ENCODE measurements around the gene RAB4B.
A peak's percentile ranks its signal among the peaks of the same experiment; 100 is the strongest.
"Not testable (repeated sequence)": the region's sequence is repeated elsewhere in the genome, so short reads cannot be mapped to it uniquely, and the experiment has no call there.

RAB4B gene

DNA sequence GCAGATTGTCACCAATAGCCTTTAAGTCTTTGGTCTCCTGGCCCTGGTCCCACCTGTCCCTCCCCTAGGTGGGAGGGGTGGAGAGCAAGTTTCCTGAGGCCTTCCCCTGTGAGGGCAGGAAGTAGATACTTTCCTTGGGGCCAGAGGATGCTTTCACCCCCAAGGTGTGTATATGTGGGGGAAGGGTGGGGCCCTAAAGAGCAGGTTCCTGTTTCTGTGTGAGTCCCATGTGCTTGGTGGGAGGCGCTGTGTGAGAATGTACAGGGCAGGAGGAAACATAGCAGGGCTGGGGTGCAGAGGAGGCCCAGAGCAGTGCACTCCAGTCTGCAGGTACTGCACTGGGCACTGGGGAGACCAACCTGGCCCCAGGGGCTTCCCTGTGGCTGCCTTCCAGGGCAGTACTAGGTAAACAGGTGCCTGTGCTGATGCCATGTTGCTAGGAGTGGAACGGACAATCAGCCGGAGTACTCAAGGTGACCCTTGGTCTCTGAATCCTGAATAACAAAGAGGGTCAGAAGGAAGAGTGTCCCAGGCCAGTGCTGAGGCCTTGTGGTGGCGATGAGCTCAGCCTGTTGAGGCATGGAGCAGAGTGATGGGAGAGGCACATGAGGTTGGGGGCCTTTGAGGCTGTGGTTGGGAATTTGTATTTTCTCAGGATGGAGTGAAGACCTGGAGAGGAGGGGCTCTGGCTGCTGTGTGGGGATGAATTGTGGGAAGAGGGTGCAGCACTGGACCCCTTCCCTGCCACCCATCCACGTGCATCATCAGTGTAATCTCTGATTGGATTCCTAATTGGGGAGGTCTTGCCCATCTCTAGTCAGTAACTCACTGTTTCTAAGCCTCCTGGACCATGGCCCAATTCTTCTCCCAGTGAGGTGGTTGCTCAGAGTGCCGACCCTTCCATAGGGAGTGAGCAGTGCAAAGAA, 26.1 kb downstream of the RAB4B start:
- DNase-seq (ENCODE audit: low read depth) = no peak

- DNase-seq (ENCODE audit: low read depth) = no peak
These were observed 26.8 kb downstream of the RAB4B start for GRCh38 chr19:40804783-40805242.

DNA sequence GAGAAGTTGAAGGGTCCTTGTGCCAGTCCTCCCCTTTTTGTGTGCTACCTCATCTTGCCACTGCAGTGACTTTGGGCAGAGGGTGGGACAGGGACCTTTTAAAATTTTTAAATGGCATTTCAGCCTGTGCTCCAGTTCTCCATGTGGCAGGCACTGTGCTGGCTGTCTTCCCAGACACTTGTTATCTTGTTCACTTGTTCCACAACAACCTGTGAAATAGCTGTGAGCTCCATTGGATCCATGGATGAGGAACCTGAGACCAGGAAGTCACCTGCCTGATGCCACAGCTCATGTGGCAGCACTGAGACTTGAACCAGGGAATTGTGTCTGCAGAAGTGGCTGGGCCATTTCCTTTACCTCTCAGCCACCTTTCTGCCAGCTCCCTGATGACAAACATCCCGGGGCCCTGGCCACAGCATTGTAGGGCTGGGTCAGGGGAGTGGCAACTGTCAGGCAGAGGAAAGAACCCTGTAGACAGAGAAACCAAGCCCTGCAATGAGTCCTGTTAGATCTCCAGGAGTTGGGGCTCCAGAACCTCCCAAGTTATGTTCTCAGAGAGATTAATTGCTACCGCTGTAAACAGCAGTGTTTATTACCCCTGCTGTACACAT, 27.3 kb downstream of the RAB4B start:
- DNase-seq (ENCODE audit: low read depth) = no peak

DNA sequence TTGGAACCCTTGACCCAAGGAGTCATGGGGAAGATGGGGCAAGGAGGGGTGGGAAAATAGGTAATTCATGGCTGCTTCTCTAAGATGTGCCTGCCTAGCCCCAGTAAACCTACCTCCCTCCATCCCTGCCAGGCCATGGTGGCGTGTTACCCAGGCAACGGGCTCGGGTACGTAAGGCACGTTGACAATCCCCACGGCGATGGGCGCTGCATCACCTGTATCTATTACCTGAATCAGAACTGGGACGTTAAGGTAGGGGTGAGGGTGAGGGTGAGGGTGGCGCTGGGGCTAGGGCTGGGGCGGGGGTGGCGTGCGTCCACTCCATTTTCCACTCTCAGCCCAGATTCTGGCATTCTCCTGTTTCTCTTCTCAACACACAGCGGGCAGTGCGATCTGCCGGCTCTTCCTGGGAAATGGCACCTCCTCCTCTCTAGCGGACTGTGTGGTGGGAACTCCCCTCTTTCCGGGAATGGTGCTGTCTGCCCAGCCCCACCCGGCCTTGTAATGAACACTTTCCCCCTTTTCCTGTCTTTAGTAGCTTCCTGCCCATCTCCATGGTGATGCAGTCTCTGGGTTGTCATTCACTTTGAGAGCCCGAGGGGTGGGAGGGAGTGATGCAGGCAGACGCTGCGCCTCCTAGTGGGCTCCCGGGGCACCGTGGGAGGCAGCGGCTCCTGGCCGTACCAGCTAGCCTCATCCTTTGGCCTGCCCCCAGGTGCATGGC, 28.5 kb downstream of the RAB4B start:
- peak; percentile 92 for DNase-seq (ENCODE audit: low read depth)

DNA sequence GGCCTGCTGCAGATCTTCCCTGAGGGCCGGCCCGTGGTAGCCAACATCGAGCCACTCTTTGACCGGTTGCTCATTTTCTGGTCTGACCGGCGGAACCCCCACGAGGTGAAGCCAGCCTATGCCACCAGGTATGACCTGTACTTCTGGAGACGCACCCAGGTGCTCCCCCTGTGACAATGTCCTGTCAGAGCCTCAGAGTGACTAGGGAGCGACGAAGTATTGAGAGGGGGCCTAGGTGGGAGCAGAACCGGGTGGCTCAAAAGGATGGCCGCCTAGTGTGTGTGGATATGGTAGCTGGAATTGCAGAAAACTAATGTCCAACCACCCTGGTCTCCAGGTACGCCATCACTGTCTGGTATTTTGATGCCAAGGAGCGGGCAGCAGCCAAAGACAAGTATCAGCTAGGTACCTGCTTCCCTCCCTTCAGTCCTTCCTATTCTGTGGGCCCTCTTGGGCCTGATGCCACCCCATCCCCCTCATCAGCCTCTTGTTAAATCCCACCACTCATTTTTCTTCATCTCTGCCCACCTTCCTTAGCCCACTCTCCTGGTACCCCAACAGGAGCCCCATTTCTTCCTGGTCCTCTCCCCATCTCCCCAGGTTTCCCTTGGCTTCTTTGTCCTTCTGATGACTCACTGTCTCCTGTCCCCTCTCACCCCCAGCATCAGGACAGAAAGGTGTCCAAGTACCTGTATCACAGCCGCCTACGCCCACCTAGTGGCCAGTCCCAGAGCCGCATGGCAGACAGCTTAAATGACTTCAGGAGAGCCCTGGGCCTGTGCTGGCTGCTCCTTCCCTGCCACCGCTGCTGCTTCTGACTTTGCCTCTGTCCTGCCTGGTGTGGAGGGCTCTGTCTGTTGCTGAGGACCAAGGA, 29.3 kb downstream of the RAB4B start:
- DNase-seq (ENCODE audit: low read depth) = no peak

GRCh38 chr19:40808021-40808325, 29.9 kb downstream of the RAB4B start:
- DNase-seq (ENCODE audit: low read depth) = no peak

GRCh38 chr19:40808497-40808896, 30.4 kb downstream of the RAB4B start:
- DNase-seq (ENCODE audit: low read depth) = no peak

GRCh38 chr19:40809358-40810086, 31.5 kb downstream of the RAB4B start:
- no peak for DNase-seq (ENCODE audit: low read depth)

- DNase-seq (ENCODE audit: low read depth) = no peak
These were observed 32.1 kb downstream of the RAB4B start for GRCh38 chr19:40810160-40810559.

DNA sequence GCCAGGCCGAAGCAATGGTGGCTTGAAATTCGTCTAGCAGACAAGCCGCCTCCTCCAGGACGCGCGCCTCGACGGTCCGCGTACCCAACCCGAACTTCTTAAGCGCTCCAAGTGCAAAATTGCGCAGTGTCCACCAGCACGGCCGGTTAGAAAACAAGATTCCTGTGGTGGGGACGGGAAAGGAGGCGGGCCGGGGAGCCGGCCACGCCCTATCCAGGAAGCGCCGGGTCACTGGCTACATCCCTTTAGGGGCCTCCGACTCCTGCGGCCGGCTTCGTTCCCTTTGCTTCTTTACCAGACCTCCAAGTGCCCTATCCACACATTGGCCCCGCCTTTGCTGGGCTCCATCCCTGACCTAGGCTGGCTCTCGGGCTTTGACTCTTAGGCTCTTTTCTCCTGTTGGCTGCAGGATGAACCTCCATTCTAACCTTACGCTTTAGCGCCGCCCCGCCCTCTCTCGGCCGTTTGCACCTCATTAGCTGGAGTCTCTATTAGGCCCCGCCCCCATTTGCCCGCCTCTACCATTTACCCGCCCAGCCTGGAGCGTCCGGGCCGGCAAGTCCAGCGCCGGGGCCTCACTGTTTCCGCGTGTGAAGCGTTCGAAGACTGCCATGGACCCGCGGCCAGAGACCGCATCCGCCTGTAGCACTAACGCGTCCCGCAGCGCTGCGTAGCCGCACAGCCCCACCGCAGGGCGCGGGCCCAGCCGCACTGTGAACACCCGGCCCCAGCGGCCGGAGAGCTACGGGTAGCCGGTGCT, 32.8 kb downstream of the RAB4B start:
- DNase-seq (ENCODE audit: low read depth) = peak; percentile 88

DNA sequence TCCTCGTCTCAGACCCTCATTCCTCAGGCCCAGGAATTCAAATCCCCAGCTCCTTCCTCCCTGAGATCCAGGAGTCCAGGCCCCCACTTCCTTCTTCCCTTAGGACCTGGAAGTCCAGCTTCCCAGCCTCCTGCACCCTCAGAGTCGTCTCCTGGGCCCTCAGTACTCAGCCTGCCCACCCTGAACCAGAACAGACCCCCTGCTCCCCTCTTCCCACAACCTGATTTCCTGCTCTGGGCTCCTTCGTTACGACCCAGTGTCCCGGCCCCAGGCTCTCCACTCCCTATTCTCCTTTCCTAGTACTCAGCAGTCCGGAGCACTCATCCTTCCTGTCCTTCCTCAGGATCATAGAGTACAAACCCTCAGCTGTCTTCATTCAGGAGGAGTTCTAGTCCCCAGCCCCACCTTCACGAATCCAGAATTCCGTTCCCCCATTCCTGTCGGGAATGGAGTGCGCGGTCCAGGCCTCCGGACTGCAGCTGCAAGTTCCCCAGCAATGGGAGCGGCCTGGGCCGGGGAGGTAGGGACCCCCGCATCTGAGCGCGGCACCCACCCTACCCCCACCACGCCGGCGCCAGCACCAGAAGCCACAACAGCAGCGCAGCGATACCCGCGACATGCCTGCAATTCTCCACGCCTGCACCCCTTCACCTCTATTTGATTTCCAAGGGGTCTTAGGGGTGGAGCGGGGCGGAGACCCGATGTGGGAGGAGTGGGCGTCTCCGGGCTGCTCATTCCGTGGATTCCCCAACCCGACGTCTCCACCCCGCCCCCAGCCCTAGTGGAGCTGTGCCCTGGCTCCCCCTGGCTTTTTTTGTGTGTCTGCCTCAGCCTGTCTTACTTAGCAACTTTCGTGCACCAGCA, 33.7 kb downstream of the RAB4B start:
- DNase-seq (ENCODE audit: low read depth) = no peak

DNA sequence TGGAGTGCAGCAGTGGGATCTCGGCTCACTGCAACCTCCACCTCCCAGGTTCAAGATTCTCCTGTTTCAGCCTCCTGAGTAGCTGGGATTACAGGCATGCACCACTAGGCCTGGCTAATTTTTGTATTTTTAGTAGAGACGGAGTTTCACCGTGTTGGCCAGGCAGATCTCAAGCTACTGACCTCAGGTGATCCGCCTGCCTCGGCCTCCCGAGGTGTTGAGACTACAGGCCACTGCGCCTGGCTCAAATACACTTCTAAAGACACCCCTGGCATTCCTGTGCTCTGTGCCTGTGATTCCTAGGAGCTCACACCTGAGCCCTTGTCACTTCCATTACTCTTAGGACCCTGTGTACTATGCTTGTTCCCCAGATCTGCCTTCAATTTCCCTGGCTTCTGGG, 34.5 kb downstream of the RAB4B start:
- not testable (repeated sequence) for DNase-seq (ENCODE audit: low read depth)

DNA sequence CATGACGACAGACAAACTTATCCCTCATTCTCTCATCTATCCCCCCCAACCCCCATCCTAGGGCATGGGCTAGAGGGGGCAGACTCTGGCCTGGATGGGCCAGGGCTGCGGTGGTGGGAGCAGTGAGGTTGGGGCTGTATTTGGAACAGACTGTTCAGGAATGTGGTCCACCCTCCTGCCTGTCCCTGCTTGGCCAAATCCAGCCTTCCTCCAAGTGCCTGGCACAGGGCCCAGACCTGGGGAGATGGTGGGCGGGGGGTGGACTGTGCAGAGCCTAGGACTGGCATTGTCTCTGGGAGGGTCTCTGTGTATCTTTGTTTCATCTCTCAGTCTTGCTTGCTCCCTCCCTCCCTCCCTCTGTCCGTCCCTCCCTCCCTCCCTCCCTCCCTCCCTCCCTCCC, 35.1 kb downstream of the RAB4B start:
- no peak for DNase-seq (ENCODE audit: low read depth)

- no peak for DNase-seq (ENCODE audit: low read depth)
These were observed 37.2 kb downstream of the RAB4B start for GRCh38 chr19:40815223-40815622.

DNA sequence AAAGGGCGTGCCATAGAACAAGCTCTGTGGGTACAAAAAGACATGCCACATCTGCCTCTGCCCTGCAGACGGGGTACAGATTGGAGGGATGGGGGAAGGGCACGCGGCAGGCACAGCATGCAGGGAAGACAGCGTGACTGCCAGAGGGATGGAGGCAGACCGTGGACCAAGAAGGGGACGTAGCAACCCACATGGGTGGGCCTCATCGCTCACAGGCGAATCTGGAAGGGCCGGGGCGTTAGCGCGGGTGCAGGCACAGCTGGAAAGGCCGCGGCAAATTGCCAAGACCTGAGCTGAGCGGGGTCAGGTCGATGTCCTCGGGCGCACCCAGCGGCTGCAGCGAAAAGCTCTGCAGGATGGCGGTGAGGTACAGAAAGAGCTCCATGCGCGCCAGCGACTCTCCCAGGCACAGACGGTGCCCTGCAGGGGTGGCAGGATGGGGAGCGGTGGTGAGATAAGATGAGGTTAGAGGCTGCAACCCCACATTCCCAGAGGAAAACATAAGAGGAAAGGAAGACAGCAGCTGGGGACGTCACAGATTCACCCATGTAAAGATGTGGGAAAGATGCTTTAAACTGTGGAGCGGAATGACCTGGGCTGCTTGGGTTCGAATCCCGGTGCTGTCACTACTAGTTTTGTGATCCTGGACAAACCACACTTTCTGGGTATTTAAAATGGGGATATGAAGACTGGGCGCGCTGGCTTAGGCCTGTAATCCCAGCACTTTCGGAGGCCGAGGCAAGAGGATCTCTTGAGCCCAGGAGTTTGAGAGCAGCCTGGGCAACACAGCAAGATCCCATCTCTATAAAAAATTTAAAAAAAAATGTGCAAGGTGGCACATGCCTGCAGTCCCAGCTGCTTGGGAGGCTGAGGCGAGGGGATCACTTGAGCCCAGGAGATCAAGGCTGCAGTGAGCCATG, 40.7 kb downstream of the RAB4B start:
- not testable (repeated sequence) for DNase-seq (ENCODE audit: low read depth)

- DNase-seq (ENCODE audit: low read depth) = not testable (repeated sequence)
These were observed 41.6 kb downstream of the RAB4B start for GRCh38 chr19:40819479-40820234.

DNA sequence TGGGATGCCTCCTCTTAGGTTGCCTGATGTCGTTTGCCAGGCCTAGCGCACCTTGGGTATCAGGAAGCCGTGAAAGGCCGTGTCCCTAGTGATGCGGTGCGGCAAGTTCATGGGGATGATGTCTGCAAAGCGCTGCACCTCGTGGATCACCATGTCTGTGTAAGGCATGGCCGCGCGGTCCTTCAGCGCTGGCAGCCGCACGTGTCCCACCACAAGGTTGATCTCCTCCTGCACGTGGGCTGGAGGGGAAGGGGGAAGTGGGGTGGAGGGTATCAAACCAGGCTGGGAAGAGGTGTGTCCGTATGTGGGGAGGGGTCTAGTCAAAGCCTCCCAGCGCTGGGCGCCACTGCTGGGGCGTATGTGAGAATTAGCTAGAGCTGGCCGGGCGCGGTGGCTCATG, 44.1 kb downstream of the RAB4B start:
- no peak for DNase-seq (ENCODE audit: low read depth)
